ENCODE results near the gene ZMIZ1. TPM values are rescaled to one million over a fixed set of nuclear protein-coding genes. Genes with fewer than 3 reads are reported as not detected.

The ZMIZ1 gene
- total and polyA plus RNA-seq, 7 experiments from 2014 or later, result 1.8 to 57.2 (median 14.2) TPM

- peaks cover 0 to 38% (median 17%) of the 10 kb centered on the region in 5 donors for H3K36me3 Mint-ChIP-seq
- peaks cover 0 to 2% (median 0%) of the 10 kb centered on the region in 7 donors for H3K4me1 Mint-ChIP-seq
- Histone ChIP-seq H3K27ac (ENCODE audit: low read depth, low read length) (no peak overlapping the region), H3K9me3 (ENCODE audit: control insufficient read depth in 2 of 3, low read length in 3 of 3) (no peaks in the 10 kb centered on the region), H3K27me3 (ENCODE audit: control insufficient read depth in 2 of 2, insufficient read depth in 2 of 2, low read length in 2 of 2) (no peaks in the 10 kb centered on the region), H3K36me3 (ENCODE audit: control insufficient read depth in 2 of 3, insufficient read depth in 3 of 3, low read length in 3 of 3) (peaks cover 0 to 63% (median 3%) of the 10 kb centered on the region in 3 experiments), H3K4me1 (ENCODE audit: control insufficient read depth in 2 of 2, insufficient read depth in 2 of 2, low read length in 2 of 2) (no peaks in the 10 kb centered on the region), H3K4me3 (ENCODE audit: low read length) (no peak overlapping the region)
- no peak overlapping the region for H3K4me3 Mint-ChIP-seq
- CTCF ChIA-PET, result interaction anchor here (0.7 kb wide), 1 partner anchor 22 kb away, joined by 3 read pairs; no protein-coding TSS in a partner anchor
- H3K9me3 Mint-ChIP-seq, result no peaks in the 10 kb centered on the region
- ATAC-seq (no peak), DNase-seq (no peak)
- intact Hi-C loops (cut with micrococcal nuclease), result no loop called here
- H3K27ac Mint-ChIP-seq, result peak overlapping the region in 1 of 9 donors; percentile 32
- no peaks in the 10 kb centered on the region for H3K27me3 Mint-ChIP-seq
- POLR2A ChIA-PET, result interaction anchor here (0.5 kb wide), 1 partner anchor 1371 kb away, joined by 5 read pairs; no protein-coding TSS in a partner anchor
Observed at GRCh38 chr10:79208251-79208983, 139.7 kb downstream of the ZMIZ1 start.

- Mint-ChIP-seq H3K4me3 (no peak overlapping the region), H3K36me3 (peaks cover 0 to 36% (median 11%) of the 10 kb centered on the region in 5 donors), H3K27me3 (no peaks in the 10 kb centered on the region), H3K4me1 (peaks cover 0 to 2% (median 0%) of the 10 kb centered on the region in 7 donors), H3K27ac (no peak overlapping the region), H3K9me3 (no peaks in the 10 kb centered on the region)
- ChIA-PET CTCF (no interaction called here), POLR2A (no interaction called here)
- Histone ChIP-seq H3K27me3 (ENCODE audit: control insufficient read depth in 2 of 2, insufficient read depth in 2 of 2, low read length in 2 of 2) (no peaks in the 10 kb centered on the region), H3K9me3 (ENCODE audit: control insufficient read depth in 2 of 3, low read length in 3 of 3) (no peaks in the 10 kb centered on the region), H3K36me3 (ENCODE audit: control insufficient read depth in 2 of 3, insufficient read depth in 3 of 3, low read length in 3 of 3) (peaks cover 0 to 59% (median 7%) of the 10 kb centered on the region in 3 experiments), H3K27ac (ENCODE audit: low read depth, low read length) (no peak overlapping the region), H3K4me3 (ENCODE audit: low read length) (no peak overlapping the region), H3K4me1 (ENCODE audit: control insufficient read depth in 2 of 2, insufficient read depth in 2 of 2, low read length in 2 of 2) (no peaks in the 10 kb centered on the region)
- intact Hi-C loops (cut with micrococcal nuclease), result no loop called here
- no peak for DNase-seq
- no peak for ATAC-seq
Observed at GRCh38 chr10:79209340-79209739, 140.6 kb downstream of the ZMIZ1 start.

- CTCF ChIA-PET, result no interaction called here
- Mint-ChIP-seq H3K36me3 (peaks cover 0 to 31% (median 6%) of the 10 kb centered on the region in 5 donors), H3K9me3 (no peaks in the 10 kb centered on the region), H3K4me1 (peaks cover 0 to 2% (median 0%) of the 10 kb centered on the region in 7 donors), H3K27me3 (no peaks in the 10 kb centered on the region), H3K4me3 (no peak overlapping the region), H3K27ac (no peak overlapping the region)
- Histone ChIP-seq H3K4me1 (ENCODE audit: control insufficient read depth in 2 of 2, insufficient read depth in 2 of 2, low read length in 2 of 2) (no peaks in the 10 kb centered on the region), H3K27ac (ENCODE audit: low read depth, low read length) (no peak overlapping the region), H3K27me3 (ENCODE audit: control insufficient read depth in 2 of 2, insufficient read depth in 2 of 2, low read length in 2 of 2) (no peaks in the 10 kb centered on the region), H3K36me3 (ENCODE audit: control insufficient read depth in 2 of 3, insufficient read depth in 3 of 3, low read length in 3 of 3) (peaks cover 0 to 54% (median 7%) of the 10 kb centered on the region in 3 experiments), H3K4me3 (ENCODE audit: low read length) (no peak overlapping the region), H3K9me3 (ENCODE audit: control insufficient read depth in 2 of 3, low read length in 3 of 3) (no peaks in the 10 kb centered on the region)
- intact Hi-C loops (cut with micrococcal nuclease), result no loop called here
- DNase-seq (no peak), ATAC-seq (no peak)
- POLR2A ChIA-PET, result no interaction called here
Observed at GRCh38 chr10:79209831-79210230, 141.1 kb downstream of the ZMIZ1 start.

- Mint-ChIP-seq H3K27me3 (no peaks in the 10 kb centered on the region), H3K4me3 (no peak overlapping the region), H3K9me3 (no peaks in the 10 kb centered on the region), H3K27ac (no peak overlapping the region), H3K36me3 (peaks cover 0 to 30% (median 5%) of the 10 kb centered on the region in 5 donors), H3K4me1 (peaks cover 0 to 2% (median 0%) of the 10 kb centered on the region in 7 donors)
- ChIA-PET CTCF (no interaction called here), POLR2A (no interaction called here)
- ATAC-seq (no peak), DNase-seq (no peak)
- intact Hi-C loops (cut with micrococcal nuclease), result no loop called here
- no peak overlapping the region for H3K27ac ChIP-seq (ENCODE audit: low read depth, low read length)
- peaks cover 0 to 52% (median 7%) of the 10 kb centered on the region in 3 experiments for H3K36me3 ChIP-seq (ENCODE audit: control insufficient read depth in 2 of 3, insufficient read depth in 3 of 3, low read length in 3 of 3)
- no peaks in the 10 kb centered on the region for H3K9me3 ChIP-seq (ENCODE audit: control insufficient read depth in 2 of 3, low read length in 3 of 3)
- no peaks in the 10 kb centered on the region for H3K27me3 ChIP-seq (ENCODE audit: control insufficient read depth in 2 of 2, insufficient read depth in 2 of 2, low read length in 2 of 2)
- H3K4me1 ChIP-seq (ENCODE audit: control insufficient read depth in 2 of 2, insufficient read depth in 2 of 2, low read length in 2 of 2), result no peaks in the 10 kb centered on the region
- H3K4me3 ChIP-seq (ENCODE audit: low read length), result no peak overlapping the region
Observed at GRCh38 chr10:79210672-79211071, 141.9 kb downstream of the ZMIZ1 start.

GRCh38 chr10:79211616-79212015, 142.8 kb downstream of the ZMIZ1 start:
- Histone ChIP-seq H3K27me3 (ENCODE audit: control insufficient read depth in 2 of 2, insufficient read depth in 2 of 2, low read length in 2 of 2) (no peaks in the 10 kb centered on the region), H3K36me3 (ENCODE audit: control insufficient read depth in 2 of 3, insufficient read depth in 3 of 3, low read length in 3 of 3) (peaks cover 0 to 57% (median 7%) of the 10 kb centered on the region in 3 experiments), H3K4me3 (ENCODE audit: low read length) (no peak overlapping the region), H3K4me1 (ENCODE audit: control insufficient read depth in 2 of 2, insufficient read depth in 2 of 2, low read length in 2 of 2) (no peaks in the 10 kb centered on the region), H3K27ac (ENCODE audit: low read depth, low read length) (no peak overlapping the region), H3K9me3 (ENCODE audit: control insufficient read depth in 2 of 3, low read length in 3 of 3) (no peaks in the 10 kb centered on the region)
- no peaks in the 10 kb centered on the region for H3K9me3 Mint-ChIP-seq
- intact Hi-C loops (cut with micrococcal nuclease), result no loop called here
- H3K4me1 Mint-ChIP-seq, result peaks cover 0 to 2% (median 0%) of the 10 kb centered on the region in 7 donors
- ChIA-PET POLR2A (no interaction called here), CTCF (no interaction called here)
- no peak overlapping the region for H3K27ac Mint-ChIP-seq
- no peak for DNase-seq
- no peak overlapping the region for H3K4me3 Mint-ChIP-seq
- H3K27me3 Mint-ChIP-seq, result no peaks in the 10 kb centered on the region
- peaks cover 0 to 36% (median 8%) of the 10 kb centered on the region in 5 donors for H3K36me3 Mint-ChIP-seq
- no peak for ATAC-seq

- Histone ChIP-seq H3K27ac (ENCODE audit: low read depth, low read length) (no peak overlapping the region), H3K4me3 (ENCODE audit: low read length) (no peak overlapping the region), H3K9me3 (ENCODE audit: control insufficient read depth in 2 of 3, low read length in 3 of 3) (no peaks in the 10 kb centered on the region), H3K4me1 (ENCODE audit: control insufficient read depth in 2 of 2, insufficient read depth in 2 of 2, low read length in 2 of 2) (no peaks in the 10 kb centered on the region), H3K27me3 (ENCODE audit: control insufficient read depth in 2 of 2, insufficient read depth in 2 of 2, low read length in 2 of 2) (no peaks in the 10 kb centered on the region), H3K36me3 (ENCODE audit: control insufficient read depth in 2 of 3, insufficient read depth in 3 of 3, low read length in 3 of 3) (peaks cover 0 to 30% (median 4%) of the 10 kb centered on the region in 3 experiments)
- ChIA-PET POLR2A (no interaction called here), CTCF (no interaction called here)
- no peak overlapping the region for H3K4me3 Mint-ChIP-seq
- no peak for ATAC-seq
- no peaks in the 10 kb centered on the region for H3K27me3 Mint-ChIP-seq
- peaks cover 0 to under 1% (median 0%) of the 10 kb centered on the region in 7 donors for H3K4me1 Mint-ChIP-seq
- no peak overlapping the region for H3K27ac Mint-ChIP-seq
- H3K36me3 Mint-ChIP-seq, result peaks cover 0 to 42% (median 13%) of the 10 kb centered on the region in 5 donors
- no peak for DNase-seq
- intact Hi-C loops (cut with micrococcal nuclease), result no loop called here
- no peaks in the 10 kb centered on the region for H3K9me3 Mint-ChIP-seq
Observed at GRCh38 chr10:79215531-79215930, 146.8 kb downstream of the ZMIZ1 start.
